GM12878 (cell line): Measurements from ENCODE around the gene CTSW. TPM values are rescaled to one million over a fixed set of nuclear protein-coding genes. Genes with fewer than 3 reads are reported as not detected.

Experiments
- ATAC-seq: fragments of 200-7000 bp; cut with Tn5 transposase; 3 replicates; pipeline ENCODE4 v1.9.1; 2020; ENCODE audit warnings: mild to moderate bottlenecking, moderate library complexity
- BruUV-seq: library from RNA; stranded (reverse); fragments of 400-500 nt; replicated peaks from 2 replicates; lab custom pipeline; 2021; lab: Mats Ljungman, UMichigan
- CTCF ChIA-PET: fragments of 300-600 bp; sonication (Branson Sonifier 250); formaldehyde crosslinking; extraction: SDS; loops from one replicate; lab custom pipeline; 2021; ENCODE audit warnings: inconsistent platforms; lab: Yijun Ruan, JAX
- POLR2A ChIA-PET: fragments of 350-600 bp; formaldehyde crosslinking; extraction: SDS; loops from one replicate; lab custom pipeline; 2021; ENCODE audit warnings: inconsistent platforms; lab: Charles Lee
- RAD21 ChIA-PET: fragments of 300-600 bp; sonication (Branson Sonifier 250); formaldehyde crosslinking; loops from one replicate; lab custom pipeline; 2023; ENCODE audit warnings: antibody characterized with exemption; ENCODE audit not compliant: unreplicated experiment; lab: Charles Lee
- SMC1A ChIA-PET: fragments of 300-600 bp; sonication (Branson Sonifier 250); formaldehyde crosslinking; loops from one replicate; lab custom pipeline; 2023; ENCODE audit not compliant: unreplicated experiment, uncharacterized antibody; lab: Charles Lee
- DNase-seq: peaks from one replicate; pipeline ENCODE4 v3.0.0-alpha.2; 2011; ENCODE audit warnings: low read depth, low spot score
- FAIRE-seq: peaks from 3 replicates; lab custom pipeline; 2011; peaks lifted over from hg19 to GRCh38; lab: Jason Lieb, UNC
- H2AFZ ChIP-seq: 2 replicates; pipeline ENCODE4 v1.6.0; 2011; ENCODE audit warnings: low read depth, low read length, control low read depth; ENCODE audit not compliant: control insufficient read depth
- H3K27ac ChIP-seq: 2 replicates; pipeline ENCODE4 v1.5.1; 2011; ENCODE audit warnings: control low read depth; ENCODE audit not compliant: control insufficient read depth, insufficient read depth
- H3K27me3 ChIP-seq, 2 experiments: replicated peaks in 1 of 2; 2 replicates each; pipeline versions ENCODE4 v1.6.0 to v1.6.1; 2011; ENCODE audit warnings: low read length in 1 of 2; ENCODE audit not compliant: control insufficient read depth in 2 of 2, insufficient read depth in 2 of 2
- H3K36me3 ChIP-seq, 2 experiments: 2 replicates each; pipeline ENCODE4 v1.5.1; 2011; ENCODE audit warnings: low read length in 1 of 2; ENCODE audit not compliant: control insufficient read depth in 2 of 2, insufficient read depth in 2 of 2
- H3K4me1 ChIP-seq: 2 replicates; pipeline ENCODE4 v1.6.1; 2011; ENCODE audit warnings: mild to moderate bottlenecking, low read length, moderate library complexity, mixed read lengths; ENCODE audit not compliant: control insufficient read depth, insufficient read depth
- H3K4me2 ChIP-seq: 2 replicates; pipeline ENCODE4 v1.6.0; 2011; ENCODE audit warnings: control low read depth; ENCODE audit not compliant: control insufficient read depth, insufficient read depth
- H3K4me3 ChIP-seq: fragments of 200-600 bp; sonication (generic); 2 replicates; pipeline ENCODE4 v1.5.1; 2016
- H3K79me2 ChIP-seq: 2 replicates; pipeline ENCODE4 v1.6.0; 2011; ENCODE audit warnings: low read length; ENCODE audit not compliant: control insufficient read depth, insufficient read depth
- H3K9ac ChIP-seq: 2 replicates; pipeline ENCODE4 v1.8.0; 2011; ENCODE audit warnings: low read length, control low read depth, mixed read lengths; ENCODE audit not compliant: control insufficient read depth, insufficient read depth
- H3K9me3 ChIP-seq: replicated peaks from 3 replicates; pipeline ENCODE4 v1.5.1; 2011; ENCODE audit warnings: mild to moderate bottlenecking, low read length; ENCODE audit not compliant: control insufficient read depth, insufficient read depth
- H4K20me1 ChIP-seq: 2 replicates; pipeline ENCODE4 v1.6.0; 2011; ENCODE audit not compliant: control insufficient read depth, insufficient read depth
- EED ChIP-seq: sonication (generic); IDR thresholded peaks from 2 replicates; pipeline ENCODE4 v1.6.1; 2016; ENCODE audit warnings: antibody characterized with exemption, low read depth
- HDAC6 ChIP-seq: fragments of 200-600 bp; sonication (generic); IDR thresholded peaks from one replicate; pipeline ENCODE4 v1.8.0; 2017; ENCODE audit warnings: antibody characterized with exemption; ENCODE audit not compliant: unreplicated experiment
- IKZF1 ChIP-seq: fragments of 450-650 bp; conservative IDR thresholded peaks from 2 replicates; pipeline ENCODE4 v1.6.1; 2017; ENCODE audit warnings: antibody characterized with exemption, mild to moderate bottlenecking
- IKZF2 ChIP-seq, 2 experiments: fragments of 450-650 bp; IDR thresholded peaks; 2 replicates each; pipeline ENCODE4 v1.6.1; 2017; ENCODE audit warnings: mild to moderate bottlenecking in 2 of 2, moderate library complexity in 2 of 2
- RELB ChIP-seq: fragments of 450-650 bp; IDR thresholded peaks from 2 replicates; pipeline ENCODE4 v1.6.1; 2017; ENCODE audit warnings: low read depth, mild to moderate bottlenecking, moderate library complexity
- TCF12 ChIP-seq: IDR thresholded peaks from 2 replicates; pipeline ENCODE4 v1.6.1; 2011; ENCODE audit warnings: low read depth, mild to moderate bottlenecking, low read length
- WGBS: methylation state at CpG from one replicate; pipeline ENCODE4 v1.1.6; 2016; ENCODE audit warnings: low lambda C conversion rate; ENCODE audit not compliant: insufficient replicate concordance, insufficient coverage; ENCODE audit errors: missing lambda C conversion rate; 5-methylcytosine and 5-hydroxymethylcytosine counted together
- in situ Hi-C: fragments of 300-500 bp; cut with MboI; formaldehyde crosslinking; loops from 9 replicates; pipeline ENCODE4 v1.14.3; 2018; ENCODE audit warnings: mixed read lengths
- intact Hi-C: fragments of 100-400 bp; cut with micrococcal nuclease; formaldehyde crosslinking; loops from one replicate; pipeline ENCODE4 v1.14.2; 2022; ENCODE audit not compliant: unreplicated experiment
- polyA plus RNA-seq, 11 experiments: library from polyadenylated mRNA; depleted of rRNA in 4 of 11; unstranded in 6 of 11; stranded (reverse) in 5 of 11; fragments of >200 nt; fragmentation: Nextera tagmentation in 4 of 11; fragmentation: Illumina TruSeq in 1 of 11; extraction: Ambion mirVana in 4 of 11; extraction: Trizol in 1 of 11; gene quantifications; 1 replicate in 1 of 11; 2 replicates in 10 of 11; pipeline versions ENCODE4 v1.2.1 to v1.2.3, GENCODE V29; 2011 to 2016; ENCODE audit warnings: inconsistent platforms in 2 of 11, missing spikeins in 2 of 11, low read depth in 1 of 11
- total RNA-seq, 4 experiments: library from RNA; depleted of rRNA in 3 of 4; stranded (reverse); fragments of >200 nt in 3 of 4; fragmentation: Illumina TruSeq in 1 of 4; extraction: Trizol in 1 of 4; gene quantifications; 2 replicates each; pipeline versions ENCODE4 v1.2.1 to v1.2.3, GENCODE V29; 2013 to 2021

CTSW gene
- total and polyA plus RNA-seq, 10 of the 15 experiments (the other 5 are each of a cell fraction or from before 2014, with no cell fraction given): 0.53 to 12.0 (median 1.7) TPM

- DNase-seq (no peak), ATAC-seq (peak; percentile 65), FAIRE-seq (no peak)
- H3K4me1 ChIP-seq: peaks cover 41% of the 10 kb centered on the region
- no peak overlapping the region for H3K4me3 ChIP-seq
- no peak overlapping the region for H2AFZ ChIP-seq
- no peaks in the 10 kb centered on the region for H3K27me3 ChIP-seq
- ChIA-PET SMC1A (interaction anchor here (0.7 to 3.2 kb wide), 7 partner anchors 9 to 109 kb away, joined by 3 to 24 read pairs (median 3); partner anchors contain the start of genes CCDC85B and FIBP), POLR2A (interaction anchor here (0.5 to 2.1 kb wide), 8 partner anchors 11 to 1566 kb away, joined by 3 to 34 read pairs (median 3); partner anchors contain the start of genes CCDC85B, FIBP and FOSL1), CTCF (interaction anchor here (0.9 to 6.5 kb wide), 7 partner anchors 15 to 53 kb away, joined by 3 to 89 read pairs (median 5); partner anchors contain the start of genes CCDC85B and FIBP), RAD21 (interaction anchor here (0.8 to 2.1 kb wide), 6 partner anchors 11 to 28 kb away, joined by 3 to 18 read pairs (median 8); partner anchors contain the start of genes CCDC85B and FIBP)
- WGBS: 28% methylated on average over 4 of the region's 4 CpGs
- H3K79me2 ChIP-seq: peaks cover 11% of the 10 kb centered on the region
- no peaks in the 10 kb centered on the region for H3K9me3 ChIP-seq
- no peaks in the 10 kb centered on the region; a peak in 1 of 4 replicates for H3K36me3 ChIP-seq
- no peak overlapping the region; the same call in 1 of the 2 replicates for H3K9ac ChIP-seq
- no peaks in the 10 kb centered on the region for H4K20me1 ChIP-seq
- intact Hi-C loops (no loop called here), in situ Hi-C loops (no loop called here)
- no peak overlapping the region; the same call in 1 of the 2 replicates for H3K4me2 ChIP-seq
- peak overlapping the region; percentile 29; the same call in 1 of the 2 replicates for H3K27ac ChIP-seq
- no TSS peak for BruUV-seq
- TF ChIP-seq HDAC6 (no peak), EED (peak; percentile 31; the same call in 1 of the 2 replicates), IKZF1 (peak; percentile 53), RELB (0 out of 2 replicates have a peak, but pooled peaks have one; percentile 16), TCF12 (peak; percentile 43; the same call in 1 of the 2 replicates), IKZF2 (IDR thresholded peaks at IDR 0.05) (peak in 1 of 2 experiments; percentile 27; a peak in 2 of 4 replicates)
- TF ChIP-seq, all 136 proteins: peak for 5
Observed at GRCh38 chr11:65912845-65913244, 33.2 kb downstream of the CTSW start.
